BJ (cell line): Measurements from ENCODE around the gene PDE6A. TPM values are rescaled to one million over a fixed set of nuclear protein-coding genes. Genes with fewer than 3 reads are reported as not detected.
"Not testable (repeated sequence)": the region's sequence is repeated elsewhere in the genome, so short reads cannot be mapped to it uniquely, and the experiment has no call there.

Experiments
- CTCF ChIA-PET: fragments of 350-600 bp; formaldehyde crosslinking; extraction: SDS; loops from one replicate; lab custom pipeline; 2021; ENCODE audit warnings: antibody characterized with exemption, inconsistent platforms; lab: Yijun Ruan, JAX
- POLR2A ChIA-PET: fragments of 300-600 bp; sonication (Branson Sonifier 250); formaldehyde crosslinking; extraction: SDS; loops from one replicate; lab custom pipeline; 2021; ENCODE audit warnings: antibody characterized with exemption; lab: Charles Lee
- DNase-seq: peaks from one replicate; pipeline ENCODE4 v3.0.0-alpha.2; 2011; ENCODE audit warnings: low read depth
- H3K27me3 ChIP-seq: 2 replicates; pipeline ENCODE4 v1.6.0; 2011; ENCODE audit warnings: low read length; ENCODE audit not compliant: control insufficient read depth, insufficient read depth
- H3K36me3 ChIP-seq: 2 replicates; pipeline ENCODE4 v1.5.1; 2011; ENCODE audit warnings: low read length; ENCODE audit not compliant: control insufficient read depth, insufficient read depth
- H3K4me3 ChIP-seq: 2 replicates; pipeline ENCODE4 v1.5.1; 2011; ENCODE audit warnings: low read depth, mild to moderate bottlenecking, control low read depth, low read length
- CTCF ChIP-seq: IDR thresholded peaks from 2 replicates; pipeline ENCODE4 v1.5.1; 2011; ENCODE audit warnings: low read depth, mild to moderate bottlenecking, control low read depth, inconsistent platforms, low read length, moderate library complexity; ENCODE audit not compliant: insufficient read depth
- polyA plus RNA-seq: library from polyadenylated mRNA; depleted of rRNA; stranded (reverse); fragments of >200 nt; gene quantifications from 2 replicates; pipeline ENCODE4 v1.2.3, GENCODE V29; 2011

Gene PDE6A
- polyA plus RNA-seq, 1 experiment: not detected

DNA sequence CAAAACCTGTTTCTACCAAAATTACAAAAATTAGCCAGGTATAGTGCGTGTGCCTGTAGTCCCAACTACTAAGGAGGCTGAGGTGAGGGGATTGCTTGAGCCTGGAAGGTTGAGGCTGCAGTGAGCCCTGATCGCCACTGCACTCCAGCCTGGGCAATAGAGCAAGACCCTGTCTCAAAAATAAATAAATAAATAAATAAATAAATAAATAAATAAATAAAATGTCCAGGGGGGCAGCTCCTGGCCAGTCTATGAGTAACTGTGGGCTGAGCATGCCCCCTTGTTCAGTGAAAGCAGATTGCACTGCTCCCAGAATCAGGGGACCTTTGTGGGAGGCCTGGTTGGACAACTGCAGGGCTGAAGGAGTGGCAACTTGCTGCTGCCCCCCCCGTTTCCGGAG is 62.7 kb downstream of the PDE6A start:
- ChIA-PET CTCF (no interaction called here), POLR2A (no interaction called here)
- no peaks in the 10 kb centered on the region for H3K36me3 ChIP-seq
- no peak for DNase-seq
- H3K4me3 ChIP-seq: no peak overlapping the region
- no peak for TF ChIP-seq CTCF
- peaks cover 4% of the 10 kb centered on the region for H3K27me3 ChIP-seq

DNA sequence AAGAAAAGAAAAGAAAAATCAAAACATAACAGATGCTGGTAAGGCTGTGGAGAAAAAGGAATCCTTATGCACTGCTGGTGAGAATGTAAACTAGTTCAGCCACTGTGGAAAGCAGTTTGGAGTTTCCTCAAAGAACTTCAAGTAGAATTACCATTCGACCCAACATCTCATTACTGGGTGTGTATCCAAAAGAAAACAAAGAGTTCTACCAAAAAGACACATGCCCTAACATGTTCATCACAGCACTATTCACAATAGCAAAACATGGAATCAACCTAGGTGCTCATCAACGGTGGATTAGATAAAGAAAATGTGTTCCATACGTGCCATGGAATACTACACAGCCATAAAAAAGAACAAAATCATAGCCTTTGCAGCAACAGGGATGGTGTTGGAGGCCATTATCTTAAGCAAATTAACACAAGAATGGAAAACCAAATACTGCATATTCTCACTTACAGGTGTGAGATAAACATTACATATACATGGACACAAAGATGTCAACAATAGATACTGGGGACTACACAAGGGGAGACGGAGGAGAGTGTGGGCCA is 63.4 kb downstream of the PDE6A start:
- H3K27me3 ChIP-seq: peaks cover 4% of the 10 kb centered on the region
- no peak for TF ChIP-seq CTCF
- no peak for DNase-seq
- no peaks in the 10 kb centered on the region for H3K36me3 ChIP-seq
- ChIA-PET POLR2A (no interaction called here), CTCF (no interaction called here)
- H3K4me3 ChIP-seq: no peak overlapping the region

- H3K36me3 ChIP-seq, H3K4me3 ChIP-seq, H3K27me3 ChIP-seq, CTCF ChIA-PET, DNase-seq: not testable (repeated sequence)
- POLR2A ChIA-PET: interaction anchor here (0.6 kb wide), 1 partner anchor 295 kb away, joined by 3 read pairs; no protein-coding TSS in a partner anchor
Measured at GRCh38 chr5:149879593-149879992, 65.0 kb downstream of the PDE6A start.

DNA sequence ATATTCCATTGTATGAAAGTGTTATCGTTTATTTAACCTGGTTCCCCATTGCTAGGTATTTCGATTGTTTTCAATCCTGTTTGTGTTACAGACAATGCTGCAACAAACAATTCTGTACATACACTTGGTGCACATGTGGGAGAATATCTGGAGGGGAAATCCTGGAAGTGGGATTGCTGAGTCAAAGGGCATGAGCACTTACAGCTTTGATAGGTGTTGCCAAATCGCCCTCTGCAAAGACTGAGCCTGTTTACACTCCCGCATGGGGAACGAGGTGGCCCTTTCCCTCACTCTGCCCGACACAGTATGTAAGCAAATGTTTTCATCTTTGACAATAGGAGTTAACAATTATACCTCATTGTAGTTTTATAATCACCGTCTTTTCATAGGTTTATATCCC is 66.2 kb downstream of the PDE6A start:
- ChIA-PET CTCF (interaction anchor here (0.9 to 1.1 kb wide), 2 partner anchors 12 to 69 kb away, joined by 3 to 4 read pairs; no protein-coding TSS in a partner anchor), POLR2A (no interaction called here)
- H3K36me3 ChIP-seq: no peaks in the 10 kb centered on the region
- no peak for TF ChIP-seq CTCF
- peaks cover 10% of the 10 kb centered on the region for H3K27me3 ChIP-seq
- H3K4me3 ChIP-seq: no peak overlapping the region
- no peak for DNase-seq

- Histone ChIP-seq H3K27me3 (peaks cover 19% of the 10 kb centered on the region), H3K4me3 (no peak overlapping the region), H3K36me3 (no peaks in the 10 kb centered on the region)
- POLR2A ChIA-PET: no interaction called here
- TF ChIP-seq CTCF: no peak
- no peak for DNase-seq
- CTCF ChIA-PET: interaction anchor here (1.2 to 2.3 kb wide), 2 partner anchors 22 to 35 kb away, joined by 4 to 22 read pairs; no protein-coding TSS in a partner anchor
Measured at GRCh38 chr5:149873896-149874295, 70.7 kb downstream of the PDE6A start.
